ENCODE measurements around the gene FHIP1B.

The FHIP1B gene

DNA sequence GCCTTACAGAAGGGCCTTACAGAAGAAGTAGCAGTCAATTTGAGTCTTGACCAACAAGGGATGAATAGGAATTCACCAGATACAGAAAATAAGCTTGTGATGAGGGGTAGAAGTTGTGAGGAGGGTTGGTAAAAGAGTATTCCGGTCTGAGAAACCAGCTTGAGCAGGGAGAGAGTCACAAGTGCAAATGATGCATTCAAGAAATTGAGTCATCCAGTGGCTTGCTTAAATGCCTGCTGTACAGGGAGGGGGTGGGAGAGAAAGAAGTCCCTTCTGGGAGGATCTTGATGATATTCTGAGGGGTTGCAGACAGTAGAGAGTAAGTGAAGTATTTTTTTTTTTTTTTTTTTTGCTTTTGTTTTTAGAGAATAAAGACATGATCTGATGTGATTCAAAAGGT lies 34.4 kb upstream of the FHIP1B start:
- DNase-seq (no peak), ATAC-seq (ENCODE audit: insufficient read depth, low read depth) (no peak)
- no peaks in the 10 kb centered on the region for H4K20me1 ChIP-seq (ENCODE audit: insufficient read depth, low read length)
- H2AFZ ChIP-seq (ENCODE audit: low read depth, low read length) = no peak overlapping the region
- H3K27ac ChIP-seq (ENCODE audit: low read length) = no peak overlapping the region
- no peak overlapping the region for H3K9ac ChIP-seq (ENCODE audit: low read depth, low read length)
- no peak overlapping the region for H3K4me2 ChIP-seq (ENCODE audit: insufficient read depth, low read length)
- TF ChIP-seq, protein P1, sequence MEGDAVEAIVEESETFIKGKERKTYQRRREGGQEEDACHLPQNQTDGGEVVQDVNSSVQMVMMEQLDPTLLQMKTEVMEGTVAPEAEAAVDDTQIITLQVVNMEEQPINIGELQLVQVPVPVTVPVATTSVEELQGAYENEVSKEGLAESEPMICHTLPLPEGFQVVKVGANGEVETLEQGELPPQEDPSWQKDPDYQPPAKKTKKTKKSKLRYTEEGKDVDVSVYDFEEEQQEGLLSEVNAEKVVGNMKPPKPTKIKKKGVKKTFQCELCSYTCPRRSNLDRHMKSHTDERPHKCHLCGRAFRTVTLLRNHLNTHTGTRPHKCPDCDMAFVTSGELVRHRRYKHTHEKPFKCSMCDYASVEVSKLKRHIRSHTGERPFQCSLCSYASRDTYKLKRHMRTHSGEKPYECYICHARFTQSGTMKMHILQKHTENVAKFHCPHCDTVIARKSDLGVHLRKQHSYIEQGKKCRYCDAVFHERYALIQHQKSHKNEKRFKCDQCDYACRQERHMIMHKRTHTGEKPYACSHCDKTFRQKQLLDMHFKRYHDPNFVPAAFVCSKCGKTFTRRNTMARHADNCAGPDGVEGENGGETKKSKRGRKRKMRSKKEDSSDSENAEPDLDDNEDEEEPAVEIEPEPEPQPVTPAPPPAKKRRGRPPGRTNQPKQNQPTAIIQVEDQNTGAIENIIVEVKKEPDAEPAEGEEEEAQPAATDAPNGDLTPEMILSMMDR (IDR thresholded peaks at IDR 0.05; ENCODE audit: borderline replicate concordance, extremely low read depth, low read length, poor library complexity, severe bottlenecking) = no peak
- TF ChIP-seq EZH2 (IDR thresholded peaks at IDR 0.05; ENCODE audit: borderline replicate concordance, low read depth, low read length, severe bottlenecking) = no peak
- no peaks in the 10 kb centered on the region for H3K4me1 ChIP-seq (ENCODE audit: insufficient read depth, low read length)
- H3K27me3 ChIP-seq (ENCODE audit: insufficient read depth, low read length, poor library complexity) = peaks cover 11% of the 10 kb centered on the region
- no peak overlapping the region for H3K4me3 ChIP-seq (ENCODE audit: low read depth in 1 of 2, low read length in 2 of 2)
- H3K9me3 ChIP-seq (ENCODE audit: insufficient read depth, low read length, severe bottlenecking) = no peaks in the 10 kb centered on the region
- no peaks in the 10 kb centered on the region for H3K36me3 ChIP-seq (ENCODE audit: insufficient read depth, low read length)
- no peaks in the 10 kb centered on the region for H3K79me2 ChIP-seq (ENCODE audit: insufficient read depth, low read length)

DNA sequence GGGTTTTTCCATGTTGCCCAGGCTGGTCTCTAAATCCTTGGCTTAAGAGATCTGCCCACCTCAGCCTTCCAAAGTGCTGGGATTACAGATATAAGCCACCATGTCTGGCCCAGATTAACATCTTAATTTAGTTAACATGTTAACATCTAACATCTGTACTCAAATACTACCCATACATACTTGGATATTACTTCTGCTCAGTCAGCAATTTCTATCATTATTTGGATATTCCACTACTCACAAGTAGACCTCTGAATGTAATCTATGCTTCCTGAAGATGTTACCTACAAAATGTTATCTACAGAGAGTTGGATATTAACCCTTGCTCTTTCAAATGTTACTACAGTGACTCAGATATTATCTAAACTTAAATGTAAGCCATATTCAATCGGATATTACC lies 29.2 kb upstream of the FHIP1B start:
- no peaks in the 10 kb centered on the region for H3K4me1 ChIP-seq (ENCODE audit: insufficient read depth, low read length)
- no peak overlapping the region for H3K27ac ChIP-seq (ENCODE audit: low read length)
- H3K9ac ChIP-seq (ENCODE audit: low read depth, low read length) = no peak overlapping the region
- H3K4me2 ChIP-seq (ENCODE audit: insufficient read depth, low read length) = no peak overlapping the region
- H3K4me3 ChIP-seq (ENCODE audit: low read depth in 1 of 2, low read length in 2 of 2) = no peak overlapping the region
- H4K20me1 ChIP-seq (ENCODE audit: insufficient read depth, low read length) = no peaks in the 10 kb centered on the region
- peaks cover 8% of the 10 kb centered on the region for H3K27me3 ChIP-seq (ENCODE audit: insufficient read depth, low read length, poor library complexity)
- ATAC-seq (ENCODE audit: insufficient read depth, low read depth) (no peak), DNase-seq (no peak)
- H3K36me3 ChIP-seq (ENCODE audit: insufficient read depth, low read length) = no peaks in the 10 kb centered on the region
- H3K79me2 ChIP-seq (ENCODE audit: insufficient read depth, low read length) = no peaks in the 10 kb centered on the region
- no peak overlapping the region for H2AFZ ChIP-seq (ENCODE audit: low read depth, low read length)
- H3K9me3 ChIP-seq (ENCODE audit: insufficient read depth, low read length, severe bottlenecking) = no peaks in the 10 kb centered on the region
- TF ChIP-seq EZH2 (IDR thresholded peaks at IDR 0.05; ENCODE audit: borderline replicate concordance, low read depth, low read length, severe bottlenecking) = no peak
- TF ChIP-seq, protein P1 (IDR thresholded peaks at IDR 0.05; ENCODE audit: borderline replicate concordance, extremely low read depth, low read length, poor library complexity, severe bottlenecking) = no peak

DNA sequence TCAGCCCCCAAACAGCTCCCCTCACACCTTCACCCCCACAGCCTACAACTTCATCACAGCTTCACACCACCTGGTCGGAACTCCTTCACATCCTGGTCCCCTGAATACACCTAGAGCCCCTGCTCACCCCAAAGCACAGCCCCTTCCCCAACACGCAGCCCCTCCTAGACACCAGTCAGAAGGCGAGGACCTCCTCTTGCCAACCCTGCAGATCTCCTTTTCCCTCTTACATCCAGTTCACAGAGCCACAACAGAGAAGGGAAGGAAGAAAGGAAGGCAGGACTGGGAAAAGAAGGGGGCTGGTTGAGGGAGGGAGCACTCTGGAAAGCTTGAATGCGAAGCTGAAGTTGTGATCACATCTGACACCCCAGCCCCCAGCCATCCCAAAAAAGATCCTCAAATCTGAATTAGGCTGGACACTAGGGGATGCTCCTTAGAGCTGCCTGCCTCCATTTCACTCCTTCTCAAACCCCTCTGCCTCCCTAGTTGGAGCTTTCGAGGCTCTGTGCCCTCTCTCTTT lies 25.8 kb upstream of the FHIP1B start:
- Histone ChIP-seq H3K79me2 (ENCODE audit: insufficient read depth, low read length) (no peaks in the 10 kb centered on the region), H2AFZ (ENCODE audit: low read depth, low read length) (no peak overlapping the region), H3K4me2 (ENCODE audit: insufficient read depth, low read length) (no peak overlapping the region), H3K36me3 (ENCODE audit: insufficient read depth, low read length) (no peaks in the 10 kb centered on the region), H3K9me3 (ENCODE audit: insufficient read depth, low read length, severe bottlenecking) (no peaks in the 10 kb centered on the region), H4K20me1 (ENCODE audit: insufficient read depth, low read length) (no peaks in the 10 kb centered on the region), H3K27me3 (ENCODE audit: insufficient read depth, low read length, poor library complexity) (peaks cover 6% of the 10 kb centered on the region), H3K27ac (ENCODE audit: low read length) (no peak overlapping the region), H3K4me3 (ENCODE audit: low read depth in 1 of 2, low read length in 2 of 2) (no peak overlapping the region), H3K4me1 (ENCODE audit: insufficient read depth, low read length) (no peaks in the 10 kb centered on the region), H3K9ac (ENCODE audit: low read depth, low read length) (no peak overlapping the region)
- DNase-seq = no peak
- ATAC-seq (ENCODE audit: insufficient read depth, low read depth) = no peak
- TF ChIP-seq, protein P1 (IDR thresholded peaks at IDR 0.05; ENCODE audit: borderline replicate concordance, extremely low read depth, low read length, poor library complexity, severe bottlenecking) = no peak
- no peak for TF ChIP-seq EZH2 (IDR thresholded peaks at IDR 0.05; ENCODE audit: borderline replicate concordance, low read depth, low read length, severe bottlenecking)

All from DND-41 (cell line).